Mesendoderm (in vitro differentiated cells): ENCODE data around the gene GUF1.
A peak's percentile ranks its signal among the peaks of the same experiment; 100 is the strongest.

ENCODE experiments used
- DNase-seq: peaks from one replicate; pipeline ENCODE4 v3.0.0; 2013
- H2AK5ac ChIP-seq: 2 replicates; pipeline ENCODE4 v1.6.1; 2013; ENCODE audit warnings: low read length, inconsistent platforms
- H2BK120ac ChIP-seq: 2 replicates; pipeline ENCODE4 v1.6.1; 2013; ENCODE audit warnings: low read depth, mild to moderate bottlenecking, low read length, moderate library complexity, mixed read lengths
- H2BK15ac ChIP-seq: replicated peaks from 2 replicates; pipeline ENCODE4 v1.6.1; 2013; ENCODE audit warnings: low read depth, mild to moderate bottlenecking, moderate library complexity
- H2BK5ac ChIP-seq: 2 replicates; pipeline ENCODE4 v1.6.1; 2013; ENCODE audit warnings: low read length, inconsistent platforms
- H3K18ac ChIP-seq: 2 replicates; pipeline ENCODE4 v1.6.1; 2013; ENCODE audit warnings: mild to moderate bottlenecking, low read length, mixed read lengths
- H3K23ac ChIP-seq: one replicate; pipeline ENCODE4 v1.6.1; 2013; ENCODE audit warnings: low read length
- H3K27ac ChIP-seq: 2 replicates; pipeline ENCODE4 v1.5.1; 2013; ENCODE audit warnings: low read depth, mild to moderate bottlenecking, inconsistent platforms, low read length, moderate library complexity
- H3K27me3 ChIP-seq: 2 replicates; pipeline ENCODE4 v1.6.1; 2013; ENCODE audit warnings: low read length, control low read depth, mild to moderate bottlenecking, inconsistent platforms; ENCODE audit not compliant: insufficient read depth, poor library complexity
- H3K36me3 ChIP-seq: 2 replicates; pipeline ENCODE4 v1.6.1; 2013; ENCODE audit warnings: low read length, inconsistent platforms; ENCODE audit not compliant: control insufficient read depth, insufficient read depth
- H3K4ac ChIP-seq: one replicate; pipeline ENCODE4 v1.6.1; 2013; ENCODE audit warnings: low read depth, mild to moderate bottlenecking, low read length, moderate library complexity
- H3K4me1 ChIP-seq: 2 replicates; pipeline ENCODE4 v1.6.1; 2013; ENCODE audit warnings: low read depth, low read length, inconsistent platforms; ENCODE audit not compliant: control insufficient read depth
- H3K4me2 ChIP-seq: 2 replicates; pipeline ENCODE4 v1.6.1; 2013; ENCODE audit warnings: low read length
- H3K4me3 ChIP-seq: 2 replicates; pipeline ENCODE4 v1.5.1; 2013; ENCODE audit warnings: mild to moderate bottlenecking, low read length
- H3K56ac ChIP-seq: one replicate; pipeline ENCODE4 v1.6.1; 2013; ENCODE audit warnings: low read length
- H3K79me1 ChIP-seq: 2 replicates; pipeline ENCODE4 v1.6.1; 2013; ENCODE audit warnings: low read length, inconsistent platforms
- H3K79me2 ChIP-seq: 2 replicates; pipeline ENCODE4 v1.6.1; 2013; ENCODE audit warnings: mild to moderate bottlenecking, low read length; ENCODE audit not compliant: control insufficient read depth, insufficient read depth
- H3K9ac ChIP-seq: 2 replicates; pipeline ENCODE4 v1.6.1; 2013; ENCODE audit warnings: low read length, inconsistent platforms
- H4K5ac ChIP-seq: one replicate; pipeline ENCODE4 v1.6.1; 2013; ENCODE audit warnings: low read length
- H4K8ac ChIP-seq: one replicate; pipeline ENCODE4 v1.6.1; 2013; ENCODE audit warnings: low read depth, mild to moderate bottlenecking, control low read depth, low read length, moderate library complexity
- WGBS: extraction: QIAGEN DNeasy Blood & Tissue Kit; methylation state at CpG from one replicate; pipeline ENCODE4 v1.1.7; 2013; ENCODE audit warnings: low lambda C conversion rate, missing lambda C conversion rate; ENCODE audit not compliant: insufficient coverage; ENCODE audit errors: extremely low coverage; 5-methylcytosine and 5-hydroxymethylcytosine counted together

GUF1 gene

GRCh38 chr4:44646151-44646550 lies 32.1 kb upstream of the GUF1 start:
- no peak overlapping the region for H2BK15ac ChIP-seq
- no peak overlapping the region for H3K4ac ChIP-seq
- H2AK5ac ChIP-seq: no peak overlapping the region
- H2BK5ac ChIP-seq: no peak overlapping the region
- H3K23ac ChIP-seq: no peak overlapping the region
- no peak overlapping the region for H2BK120ac ChIP-seq
- WGBS: no CpG with 5 or more reads among the region's 1 CpG
- H3K9ac ChIP-seq: no peak overlapping the region
- no peak overlapping the region for H4K8ac ChIP-seq
- H3K4me2 ChIP-seq: no peak overlapping the region
- no peak overlapping the region for H3K18ac ChIP-seq
- no peaks in the 10 kb centered on the region for H3K79me1 ChIP-seq
- no peak for DNase-seq
- no peaks in the 10 kb centered on the region for H3K4me1 ChIP-seq
- H3K79me2 ChIP-seq: no peaks in the 10 kb centered on the region
- no peak overlapping the region for H3K56ac ChIP-seq
- H3K27ac ChIP-seq: no peak overlapping the region
- no peak overlapping the region for H3K4me3 ChIP-seq
- H3K36me3 ChIP-seq: no peaks in the 10 kb centered on the region
- no peaks in the 10 kb centered on the region for H3K27me3 ChIP-seq
- H4K5ac ChIP-seq: no peak overlapping the region

- Histone ChIP-seq H2BK5ac (no peak within 1 kb of the TSS), H3K79me1 (no peaks in the 10 kb centered on the region), H4K5ac (no peak within 1 kb of the TSS), H2BK120ac (no peak within 1 kb of the TSS), H2AK5ac (no peak within 1 kb of the TSS), H3K4ac (no peak within 1 kb of the TSS), H3K9ac (no peak within 1 kb of the TSS), H3K27me3 (no peaks in the 10 kb centered on the region), H2BK15ac (no peak within 1 kb of the TSS), H3K4me1 (no peaks in the 10 kb centered on the region), H3K23ac (no peak within 1 kb of the TSS), H4K8ac (no peak within 1 kb of the TSS), H3K56ac (no peak within 1 kb of the TSS), H3K18ac (no peak within 1 kb of the TSS), H3K36me3 (no peaks in the 10 kb centered on the region), H3K4me3 (no peak within 1 kb of the TSS), H3K27ac (no peak within 1 kb of the TSS), H3K79me2 (no peaks in the 10 kb centered on the region), H3K4me2 (no peak within 1 kb of the TSS)
- WGBS: no CpG with 5 or more reads among the region's 1 CpG
- no peak for DNase-seq
Observed at GRCh38 chr4:44651425-44651824, 26.8 kb upstream of the GUF1 start, which contains the start of gene YIPF7. Gene YIPF7 (minus strand): TSS chr4:44651625. CDS start chr4:44650100, 1,525 bp downstream.

DNA sequence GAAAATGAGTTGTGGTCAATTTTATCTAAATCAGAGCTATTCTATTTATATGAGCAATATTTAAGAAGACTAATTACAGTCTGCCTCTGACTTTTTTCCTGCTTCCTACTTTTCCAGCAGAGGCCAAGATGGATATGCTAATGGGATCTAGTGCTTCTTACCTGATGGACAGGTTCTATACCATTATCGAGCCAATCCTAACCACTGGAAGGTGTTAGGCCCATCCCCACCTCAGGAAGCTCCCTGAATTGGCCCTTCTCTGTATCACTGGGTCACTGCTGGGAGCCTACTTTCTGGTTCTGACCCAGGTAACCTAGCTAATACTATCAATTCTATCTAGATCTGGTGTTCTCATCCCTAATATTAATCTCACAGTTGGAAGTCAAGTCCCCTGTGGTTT lies 26.2 kb upstream of the GUF1 start:
- Histone ChIP-seq H3K79me1 (no peaks in the 10 kb centered on the region), H3K23ac (no peak overlapping the region)

DNA sequence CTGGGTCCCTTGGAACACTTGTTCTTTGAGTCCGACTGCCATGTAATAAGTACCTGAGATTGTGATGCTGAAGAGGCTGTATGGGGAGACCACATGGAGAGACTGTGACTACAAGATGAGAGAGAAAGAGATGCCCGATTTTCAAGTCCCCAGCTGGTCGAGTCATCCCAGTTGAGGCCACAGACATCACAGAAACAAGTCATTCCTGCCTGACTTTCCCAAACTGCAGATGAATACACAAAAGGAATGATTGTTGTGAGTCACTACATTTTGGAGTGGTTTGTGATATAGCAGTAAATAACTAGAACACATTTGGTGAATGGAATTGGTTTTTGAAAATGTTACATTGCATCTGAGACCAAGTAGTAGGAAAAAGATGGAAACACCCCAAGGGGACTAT lies 17.8 kb upstream of the GUF1 start:
- Histone ChIP-seq H3K4ac (no peak overlapping the region), H3K9ac (no peak overlapping the region)
- no CpG with 5 or more reads among the region's 3 CpGs for WGBS

More for the DNA sequence above, 26.2 kb upstream of the GUF1 start:
- H3K36me3 ChIP-seq: no peaks in the 10 kb centered on the region
- no peak overlapping the region for H2BK120ac ChIP-seq
- no peak overlapping the region for H4K5ac ChIP-seq
- no peak overlapping the region for H2AK5ac ChIP-seq
- H3K4me3 ChIP-seq: no peak overlapping the region
- no peak overlapping the region for H3K27ac ChIP-seq
- H3K4me1 ChIP-seq: no peaks in the 10 kb centered on the region
- H3K18ac ChIP-seq: no peak overlapping the region
- H2BK15ac ChIP-seq: no peak overlapping the region
- H4K8ac ChIP-seq: no peak overlapping the region
- WGBS: no CpG with 5 or more reads among the region's 1 CpG
- H3K9ac ChIP-seq: no peak overlapping the region
- DNase-seq: peak; percentile 11
- no peak overlapping the region for H2BK5ac ChIP-seq
- no peak overlapping the region for H3K4me2 ChIP-seq
- no peak overlapping the region for H3K4ac ChIP-seq
- no peak overlapping the region for H3K56ac ChIP-seq
- H3K79me2 ChIP-seq: no peaks in the 10 kb centered on the region
- H3K27me3 ChIP-seq: no peaks in the 10 kb centered on the region

DNA sequence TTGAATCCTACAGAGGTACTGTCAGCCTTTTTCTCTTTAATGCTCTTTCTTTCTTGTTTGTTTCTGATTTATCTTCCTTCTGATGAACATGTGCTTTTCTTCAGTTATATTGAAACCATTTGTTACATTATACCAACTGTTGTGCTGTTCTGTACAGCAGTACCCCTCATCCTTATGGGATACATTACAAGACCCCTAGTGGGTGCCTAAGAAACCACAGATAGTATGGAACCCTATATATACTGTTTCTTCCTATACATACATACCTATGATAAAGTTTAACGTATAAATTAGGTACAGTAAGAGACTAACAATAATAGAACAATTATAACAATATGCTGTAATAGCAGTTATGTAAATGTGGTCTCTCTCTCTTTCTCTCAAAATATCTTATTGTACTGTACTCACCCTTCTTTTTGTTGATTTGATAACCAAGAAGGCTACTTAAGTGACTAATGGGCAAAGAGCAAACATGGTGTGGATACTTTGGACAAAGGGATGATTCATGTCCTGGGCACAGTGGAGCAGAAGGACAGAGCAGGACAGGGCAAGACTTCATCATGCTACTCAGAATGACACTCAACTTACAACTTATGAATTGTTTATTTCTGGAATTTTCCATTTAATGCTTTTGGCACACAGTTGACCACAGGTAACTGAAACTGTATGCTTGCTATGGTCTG lies 16.1 kb upstream of the GUF1 start:
- Histone ChIP-seq H3K4me3 (no peak overlapping the region), H2BK5ac (no peak overlapping the region), H3K4me1 (no peaks in the 10 kb centered on the region), H3K4ac (no peak overlapping the region), H4K5ac (no peak overlapping the region), H3K56ac (no peak overlapping the region), H3K9ac (no peak overlapping the region), H3K27me3 (no peaks in the 10 kb centered on the region), H3K4me2 (no peak overlapping the region), H2AK5ac (no peak overlapping the region), H3K79me2 (no peaks in the 10 kb centered on the region), H4K8ac (no peak overlapping the region), H2BK120ac (no peak overlapping the region), H3K18ac (no peak overlapping the region), H3K27ac (no peak overlapping the region), H3K23ac (no peak overlapping the region), H3K36me3 (no peaks in the 10 kb centered on the region), H3K79me1 (no peaks in the 10 kb centered on the region), H2BK15ac (no peak overlapping the region)
- WGBS: no CpG with 5 or more reads among the region's 1 CpG
- no peak for DNase-seq

More for the DNA sequence above, 17.8 kb upstream of the GUF1 start:
- Histone ChIP-seq H2BK120ac (no peak overlapping the region), H3K79me1 (no peaks in the 10 kb centered on the region), H3K23ac (no peak overlapping the region), H2BK5ac (no peak overlapping the region), H3K4me1 (no peaks in the 10 kb centered on the region), H3K18ac (no peak overlapping the region), H3K27ac (no peak overlapping the region), H2AK5ac (no peak overlapping the region), H3K4me2 (no peak overlapping the region), H4K5ac (no peak overlapping the region), H2BK15ac (no peak overlapping the region), H3K36me3 (no peaks in the 10 kb centered on the region), H3K56ac (no peak overlapping the region), H3K79me2 (no peaks in the 10 kb centered on the region), H3K27me3 (no peaks in the 10 kb centered on the region), H3K4me3 (no peak overlapping the region), H4K8ac (no peak overlapping the region)
- no peak for DNase-seq

DNA sequence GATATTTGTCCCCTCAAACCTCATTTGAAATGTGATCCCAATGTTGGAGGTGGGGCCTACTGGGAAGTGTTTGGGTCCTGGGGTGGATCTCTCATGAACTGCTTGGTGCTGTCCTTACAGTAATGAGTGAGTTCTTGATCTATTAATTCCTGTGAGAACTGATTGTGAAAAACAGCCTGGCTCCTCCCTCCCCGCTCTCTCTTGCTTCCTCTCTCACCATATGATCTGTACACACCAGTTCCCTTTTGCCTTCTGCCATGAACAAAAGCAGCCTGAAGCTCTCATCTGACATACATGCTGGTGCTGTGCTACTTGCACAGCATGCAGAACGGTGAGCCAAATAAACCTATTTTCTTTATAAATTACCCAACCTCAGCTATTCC lies 15.6 kb upstream of the GUF1 start:
- H3K4me3 ChIP-seq: no peak overlapping the region
- no peak overlapping the region for H3K27ac ChIP-seq
- no CpG with 5 or more reads among the region's 2 CpGs for WGBS
- no peak overlapping the region for H3K18ac ChIP-seq
- no peak overlapping the region for H3K9ac ChIP-seq
- H2BK120ac ChIP-seq: no peak overlapping the region
- no peak overlapping the region for H3K23ac ChIP-seq
- no peak overlapping the region for H3K4me2 ChIP-seq
- no peak overlapping the region for H4K8ac ChIP-seq
- no peaks in the 10 kb centered on the region for H3K79me1 ChIP-seq
- no peaks in the 10 kb centered on the region for H3K36me3 ChIP-seq
- H4K5ac ChIP-seq: no peak overlapping the region
- no peaks in the 10 kb centered on the region for H3K4me1 ChIP-seq
- no peaks in the 10 kb centered on the region for H3K27me3 ChIP-seq
- no peak overlapping the region for H3K4ac ChIP-seq
- H3K79me2 ChIP-seq: no peaks in the 10 kb centered on the region
- no peak overlapping the region for H3K56ac ChIP-seq
- H2BK5ac ChIP-seq: no peak overlapping the region
- DNase-seq: no peak
- no peak overlapping the region for H2AK5ac ChIP-seq
- no peak overlapping the region for H2BK15ac ChIP-seq
